G401.6 (cell line): ENCODE data around the gene PRELP.

Source experiments
- FAIRE-seq: peaks from 2 replicates; lab custom pipeline; 2012; peaks lifted over from hg19 to GRCh38; lab: Jason Lieb, UNC

The PRELP gene

DNA sequence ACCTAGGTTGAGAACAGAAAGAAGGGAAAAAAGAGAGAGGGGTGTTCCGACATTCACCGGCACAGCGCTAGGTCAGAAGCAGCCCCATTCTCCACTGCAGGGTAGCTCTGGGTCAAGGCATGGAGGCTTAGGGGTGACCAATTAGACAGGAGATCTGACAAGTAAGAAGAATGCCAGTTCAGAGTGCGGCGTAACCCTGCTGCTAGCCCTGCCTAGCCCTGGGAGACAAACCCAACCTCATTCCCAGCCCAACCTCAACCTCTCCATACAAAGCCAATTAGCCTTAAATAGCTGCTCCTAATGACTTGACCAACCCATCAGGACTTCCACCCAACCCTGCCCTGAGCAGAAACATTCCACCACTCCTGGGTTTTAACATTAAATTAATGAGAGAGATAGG lies 3.4 kb downstream of the PRELP start:
- no peak for FAIRE-seq

DNA sequence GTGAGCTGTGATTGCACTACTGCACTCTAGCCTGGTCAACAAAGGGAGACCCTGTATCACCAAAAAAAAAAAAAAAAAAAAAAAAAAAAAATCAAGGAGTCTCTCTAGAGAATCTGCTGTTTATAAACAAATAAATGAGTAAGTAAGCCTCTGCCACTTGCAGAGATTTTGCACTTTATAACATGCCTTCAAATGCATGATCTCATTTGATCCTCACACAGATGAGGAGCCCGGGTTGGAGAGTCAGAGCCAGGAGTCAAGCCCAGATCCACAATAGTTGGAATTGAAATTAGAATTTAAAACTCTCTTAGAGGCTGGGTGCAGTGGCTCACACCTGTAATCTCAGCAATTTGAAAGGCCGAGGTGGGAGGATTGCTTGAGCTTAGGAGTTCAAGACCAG lies 4.0 kb downstream of the PRELP start:
- FAIRE-seq, result no peak

DNA sequence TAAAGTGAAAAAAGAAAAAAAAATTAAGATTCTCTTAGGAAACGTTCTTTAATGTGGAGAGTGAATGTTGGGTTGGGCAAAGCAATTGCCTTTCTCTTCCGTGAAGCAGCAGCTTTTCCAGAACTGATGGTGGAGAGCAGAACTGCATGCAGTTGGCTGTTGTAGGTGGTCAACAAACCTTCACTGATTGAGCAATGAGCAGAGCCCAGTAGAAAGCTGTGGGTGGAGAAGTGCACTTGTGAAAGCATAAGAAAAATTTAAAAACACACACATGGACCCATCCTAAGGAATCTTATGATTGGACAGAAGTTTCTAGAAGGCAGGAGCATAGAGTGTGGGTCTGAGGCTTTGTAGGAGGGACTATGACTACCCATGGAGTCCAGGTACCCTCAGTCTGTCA lies 4.5 kb downstream of the PRELP start:
- no peak for FAIRE-seq

DNA sequence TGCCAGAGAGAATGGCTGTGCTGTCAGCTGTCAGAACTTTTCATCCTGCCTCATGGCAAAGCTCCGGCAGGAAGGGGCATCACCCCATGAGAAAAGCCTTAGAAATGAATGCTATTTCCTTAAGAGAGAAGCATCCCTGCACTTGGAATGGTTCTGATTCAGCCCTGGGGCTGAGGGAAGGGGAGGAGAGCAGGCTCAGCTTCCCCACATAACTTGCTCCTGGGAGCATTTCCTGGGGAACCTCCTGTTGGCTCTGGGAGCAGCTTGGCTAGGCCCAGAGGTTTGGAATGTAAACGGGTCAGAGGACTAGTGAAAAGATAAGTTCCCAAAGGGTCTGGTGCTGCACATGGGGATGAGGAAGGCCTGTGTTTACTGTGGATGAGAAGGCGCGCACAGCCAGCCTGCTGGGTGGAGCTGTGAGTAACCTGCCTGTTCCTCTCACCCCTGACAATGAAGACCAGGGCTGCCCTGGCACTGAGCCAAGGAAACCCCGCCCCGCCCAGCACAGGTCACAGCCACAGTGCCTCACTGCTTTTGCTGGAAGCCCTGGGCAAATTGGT lies 5.0 kb downstream of the PRELP start:
- no peak for FAIRE-seq

DNA sequence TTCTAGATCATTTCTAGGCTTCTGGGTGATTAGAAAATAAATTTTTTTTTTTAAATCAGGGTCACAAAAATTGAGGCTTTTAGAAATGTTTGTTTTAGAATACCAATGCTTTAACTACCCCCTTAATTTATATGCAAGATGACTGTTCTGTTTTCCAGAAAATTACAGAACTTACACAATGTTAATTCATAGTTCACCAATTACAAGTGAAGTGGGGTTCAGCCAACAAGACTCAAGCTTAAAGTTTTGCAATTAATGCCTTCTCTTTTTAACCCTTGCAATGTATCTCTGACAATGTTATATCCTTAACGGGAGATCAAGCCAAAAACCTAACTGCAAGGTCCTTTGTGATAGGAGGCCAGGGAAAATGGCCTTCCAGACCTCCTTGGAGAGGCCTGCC lies 5.6 kb downstream of the PRELP start:
- FAIRE-seq, result no peak

DNA sequence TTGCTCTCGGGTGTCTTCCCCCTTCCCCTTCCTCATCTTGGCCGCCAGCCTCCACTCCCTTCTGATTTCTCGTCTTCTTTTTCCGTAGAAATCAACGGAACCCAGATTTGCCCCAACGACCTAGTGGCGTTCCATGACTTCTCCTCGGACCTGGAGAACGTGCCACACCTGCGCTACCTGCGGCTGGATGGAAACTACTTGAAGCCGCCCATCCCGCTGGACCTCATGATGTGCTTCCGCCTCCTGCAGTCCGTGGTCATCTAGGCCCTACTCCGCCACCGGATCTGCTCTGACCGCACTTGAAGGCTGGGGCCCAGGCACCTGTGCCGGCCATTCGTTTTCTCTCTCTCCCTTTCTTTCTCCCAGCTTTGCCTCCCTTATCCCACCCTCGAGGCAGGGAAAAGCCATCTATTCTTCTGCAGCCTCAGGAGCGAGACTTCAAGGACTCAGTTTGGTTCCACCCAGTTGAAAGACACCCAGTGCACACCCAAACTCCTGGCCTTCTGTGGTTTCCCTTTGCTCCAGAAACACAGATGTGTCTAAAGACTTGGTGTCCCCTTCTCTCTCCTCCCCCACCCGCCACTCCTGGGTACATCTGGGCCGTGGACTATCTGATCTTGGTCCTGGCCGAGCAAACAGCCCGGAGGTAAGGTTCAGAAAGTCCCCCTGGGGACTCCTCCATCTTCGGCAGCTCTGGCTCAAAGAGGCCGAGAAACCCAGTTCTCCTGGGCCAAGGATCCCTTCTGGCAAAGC lies 11.2 kb downstream of the PRELP start:
- no peak for FAIRE-seq

DNA sequence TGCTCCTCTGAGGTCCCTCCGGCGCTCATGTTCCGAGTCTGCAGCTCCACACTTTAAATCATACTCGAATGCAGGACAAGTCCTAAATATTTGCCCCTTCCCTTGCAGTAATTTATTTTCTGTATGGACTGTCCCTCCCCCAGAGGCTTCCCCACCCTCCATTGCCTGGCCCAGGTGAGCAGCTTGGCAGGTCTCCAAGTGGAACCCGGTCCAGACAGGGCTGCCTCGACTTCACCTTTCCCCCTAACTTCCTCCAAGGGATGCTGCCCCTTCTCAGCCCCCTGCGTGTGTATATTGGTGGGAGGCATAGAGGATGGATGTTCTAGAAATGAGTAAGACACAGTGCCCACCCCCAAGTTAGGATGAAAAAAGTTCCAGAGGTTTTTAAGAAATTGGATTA lies 12.9 kb downstream of the PRELP start:
- no peak for FAIRE-seq

DNA sequence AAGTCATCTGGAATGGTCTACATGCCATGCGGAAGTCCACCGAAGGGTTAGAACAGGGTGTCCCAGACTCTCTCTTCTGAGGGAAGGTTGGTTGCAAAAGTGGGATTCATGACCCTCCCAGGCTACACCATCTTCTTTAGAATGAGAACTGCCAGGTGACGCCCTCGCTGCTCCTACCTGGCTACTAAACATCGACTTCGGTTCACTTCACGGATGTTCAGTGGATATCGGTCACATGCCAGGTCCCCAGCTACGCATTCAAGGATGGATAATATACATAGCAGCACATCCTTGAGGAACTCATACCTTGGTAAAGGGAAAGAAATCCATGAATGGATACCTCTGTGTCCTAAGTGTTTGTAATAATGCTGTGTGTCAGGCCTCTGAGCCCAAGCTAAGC lies 15.0 kb downstream of the PRELP start:
- no peak for FAIRE-seq

DNA sequence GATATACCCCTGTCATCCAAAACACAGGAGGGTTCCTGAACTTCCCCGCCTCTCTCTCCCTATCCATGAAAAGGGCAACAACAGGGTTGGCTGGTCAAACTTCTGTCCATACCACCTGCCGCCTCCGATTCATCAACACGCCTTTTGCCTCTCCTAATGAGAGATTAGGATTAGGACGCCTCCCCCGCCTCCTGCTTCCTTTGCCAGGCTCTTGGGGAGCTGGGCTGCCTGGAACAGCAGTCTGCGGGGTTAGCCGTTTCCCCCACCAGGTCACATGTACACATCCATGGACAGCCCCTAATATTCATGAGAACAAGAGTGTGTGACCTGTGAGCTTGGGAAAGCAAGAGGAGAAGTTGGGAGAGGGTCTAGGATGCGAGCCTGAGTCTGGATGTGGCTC lies 16.1 kb downstream of the PRELP start:
- FAIRE-seq, result no peak

DNA sequence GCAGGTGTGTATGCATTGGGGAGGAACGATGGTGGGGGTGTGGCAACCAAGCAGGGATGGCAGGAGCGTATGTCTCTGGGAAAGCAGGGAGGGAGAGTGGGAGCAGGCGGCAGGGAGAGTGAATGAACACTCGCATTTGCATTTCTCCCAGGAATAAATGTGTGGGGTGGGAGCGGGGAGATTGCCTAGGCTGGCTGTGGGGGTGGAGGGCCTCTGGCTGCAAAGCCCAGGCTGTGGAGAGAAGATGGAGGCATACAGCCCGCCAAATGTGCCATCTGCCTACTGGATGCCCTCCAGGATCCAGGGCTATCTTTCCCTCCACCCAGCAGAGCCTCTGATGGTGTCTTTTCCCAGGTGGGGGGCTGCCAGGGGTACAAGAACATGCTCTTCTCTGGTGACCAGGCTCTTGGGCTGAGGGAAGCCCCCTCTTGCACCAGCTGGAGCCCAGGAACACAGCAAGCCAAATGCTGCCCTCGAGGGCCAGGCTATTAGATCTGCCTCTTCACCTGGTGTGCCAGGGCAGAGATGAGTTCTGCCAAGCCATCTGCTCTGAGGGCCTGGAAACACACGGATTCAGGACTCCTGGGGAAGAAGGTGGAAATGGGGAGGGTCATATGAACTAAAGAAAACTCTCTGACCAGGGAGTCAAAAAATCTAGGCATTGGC lies 16.6 kb downstream of the PRELP start:
- no peak for FAIRE-seq

DNA sequence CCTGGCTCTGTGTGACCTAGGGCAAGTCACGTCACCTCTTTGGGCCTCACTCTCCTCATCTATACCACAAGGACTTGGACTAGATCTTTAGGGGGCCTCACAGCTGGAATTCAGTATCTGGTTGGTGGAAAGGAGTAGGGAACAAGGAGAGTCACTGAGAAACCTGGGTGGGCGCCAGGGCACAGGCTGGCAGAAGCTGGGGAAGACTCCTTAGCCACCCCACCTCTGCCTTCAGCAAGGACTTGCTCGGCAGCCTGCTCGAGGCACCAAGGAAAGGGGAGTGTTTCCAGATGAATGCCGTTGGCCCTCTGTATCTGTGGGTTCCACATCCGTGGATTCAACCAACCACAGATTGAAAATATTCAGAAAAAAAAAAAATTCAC lies 17.1 kb downstream of the PRELP start:
- FAIRE-seq, result no peak

DNA sequence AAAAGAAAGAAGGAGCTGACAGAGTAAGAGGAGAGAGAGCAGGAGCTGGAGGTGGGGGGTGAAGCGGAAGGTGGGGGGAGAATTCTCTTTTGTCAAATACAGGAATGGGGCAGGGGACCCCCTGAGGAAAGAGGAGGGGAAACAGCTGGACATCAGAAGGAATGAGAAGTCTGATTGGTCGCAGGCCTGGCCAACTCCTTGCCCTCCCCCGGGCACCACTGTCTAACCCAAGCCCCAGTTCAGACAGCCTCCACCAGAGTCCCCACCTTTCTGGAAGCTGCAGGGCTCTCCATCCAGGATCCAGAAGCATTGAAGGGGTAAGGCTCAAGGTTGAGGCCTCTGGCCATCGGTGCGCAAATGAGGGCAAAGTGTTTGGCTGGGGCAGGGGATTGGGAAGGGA lies 18.3 kb downstream of the PRELP start, which contains the start of gene OPTC:
Gene OPTC (plus strand): TSS at position 253 of the 400 bp plus-strand sequence. CDS start 1,853 bp downstream, outside the sequence.
- no peak for FAIRE-seq

DNA sequence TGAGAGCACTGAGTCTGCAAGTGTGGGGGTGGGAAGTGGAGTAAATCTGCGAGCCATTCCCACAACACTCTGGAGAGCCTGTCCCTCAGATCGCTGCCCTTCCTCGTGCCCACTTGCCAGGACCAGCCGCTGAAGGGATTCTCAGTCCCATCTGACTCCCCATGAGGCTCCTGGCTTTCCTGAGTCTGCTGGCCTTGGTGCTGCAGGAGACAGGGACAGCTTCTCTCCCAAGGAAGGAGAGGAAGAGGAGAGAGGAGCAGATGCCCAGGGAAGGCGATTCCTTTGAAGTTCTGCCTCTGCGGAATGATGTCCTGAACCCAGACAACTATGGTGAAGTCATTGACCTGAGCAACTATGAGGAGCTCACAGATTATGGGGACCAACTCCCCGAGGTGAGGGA lies 20.2 kb downstream of the PRELP start:
- FAIRE-seq, result no peak

DNA sequence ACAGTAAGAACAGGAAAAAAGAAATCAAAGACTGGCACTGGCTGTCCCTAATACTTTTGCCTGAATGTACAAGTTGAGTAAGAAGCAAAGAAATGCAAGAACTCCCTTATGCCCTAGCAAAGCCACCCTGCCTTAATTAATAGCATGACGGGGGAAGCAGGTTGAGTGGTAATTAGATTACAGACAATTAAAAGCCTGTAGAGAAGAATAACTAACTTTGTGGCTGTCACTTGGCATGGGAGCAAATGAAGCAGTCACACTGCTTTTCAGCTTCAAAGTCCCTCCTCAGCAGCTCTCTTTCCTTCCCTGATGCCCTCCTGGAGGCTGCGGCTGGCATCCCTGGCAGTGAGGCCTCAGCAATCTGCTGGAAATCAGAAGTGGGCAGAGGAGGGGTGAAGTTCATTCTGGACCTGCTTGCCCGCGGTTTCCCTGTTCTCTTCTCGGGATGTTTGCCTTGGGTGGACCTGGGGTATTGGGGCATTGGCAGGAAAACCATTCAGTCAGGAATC lies 21.7 kb downstream of the PRELP start:
- FAIRE-seq, result no peak

DNA sequence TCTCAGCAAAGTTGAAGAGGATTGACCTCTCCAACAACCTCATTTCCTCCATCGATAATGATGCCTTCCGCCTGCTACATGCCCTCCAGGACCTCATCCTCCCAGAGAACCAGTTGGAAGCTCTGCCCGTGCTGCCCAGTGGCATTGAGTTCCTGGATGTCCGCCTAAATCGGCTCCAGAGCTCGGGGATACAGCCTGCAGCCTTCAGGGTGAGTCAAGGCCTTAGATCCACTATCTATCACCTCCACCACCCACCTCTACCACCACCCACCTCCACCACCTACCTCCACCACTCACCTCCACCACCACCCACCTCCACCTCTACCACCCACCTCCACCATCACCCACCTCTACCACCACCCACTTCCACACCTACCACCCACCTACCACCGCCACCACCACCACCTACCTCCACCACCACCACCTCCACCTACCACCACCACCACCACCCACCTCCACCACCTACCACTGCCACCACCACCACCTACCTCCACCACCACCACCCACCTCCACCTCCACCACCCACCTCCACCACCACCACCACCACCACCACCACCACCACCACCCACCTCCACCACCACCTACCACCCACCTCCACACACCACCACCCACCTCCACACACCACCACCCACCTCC lies 24.2 kb downstream of the PRELP start:
- no peak for FAIRE-seq

DNA sequence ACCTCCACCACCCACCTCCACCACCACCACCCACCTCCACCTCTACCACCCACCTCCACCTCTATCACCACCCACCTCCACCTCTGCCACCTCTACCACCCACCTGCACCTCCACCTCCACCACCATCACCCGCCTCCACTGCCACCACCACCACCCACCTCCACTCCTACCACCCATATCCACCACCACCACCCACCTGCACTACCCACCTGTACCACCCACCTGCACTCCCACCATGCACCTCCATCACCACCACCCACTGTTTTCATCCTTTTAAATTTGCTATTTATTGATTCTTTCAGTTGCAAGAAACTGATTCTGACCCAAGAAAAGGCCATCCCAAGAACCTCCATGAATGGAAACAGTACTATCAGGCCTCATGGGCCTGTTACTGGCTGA lies 24.7 kb downstream of the PRELP start:
- FAIRE-seq, result no peak

DNA sequence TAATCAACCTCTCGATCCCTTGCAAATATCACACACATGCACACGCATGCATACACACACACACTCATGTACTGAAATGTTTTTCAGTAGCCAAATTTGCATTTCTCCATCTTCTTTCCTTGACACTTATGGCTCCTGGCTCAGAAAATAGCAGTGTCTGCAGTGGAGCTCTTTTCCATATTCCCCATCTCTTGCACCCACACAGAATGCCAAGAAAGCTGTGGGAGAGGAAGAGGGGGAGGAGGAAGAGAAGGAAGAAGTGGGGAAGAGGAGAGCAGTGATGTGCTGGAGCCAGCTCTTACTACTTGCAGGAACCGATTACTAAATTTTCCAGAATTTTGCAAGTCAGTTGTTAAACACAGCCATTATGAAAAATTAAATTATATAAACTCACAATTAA lies 28.2 kb downstream of the PRELP start:
- no peak for FAIRE-seq

DNA sequence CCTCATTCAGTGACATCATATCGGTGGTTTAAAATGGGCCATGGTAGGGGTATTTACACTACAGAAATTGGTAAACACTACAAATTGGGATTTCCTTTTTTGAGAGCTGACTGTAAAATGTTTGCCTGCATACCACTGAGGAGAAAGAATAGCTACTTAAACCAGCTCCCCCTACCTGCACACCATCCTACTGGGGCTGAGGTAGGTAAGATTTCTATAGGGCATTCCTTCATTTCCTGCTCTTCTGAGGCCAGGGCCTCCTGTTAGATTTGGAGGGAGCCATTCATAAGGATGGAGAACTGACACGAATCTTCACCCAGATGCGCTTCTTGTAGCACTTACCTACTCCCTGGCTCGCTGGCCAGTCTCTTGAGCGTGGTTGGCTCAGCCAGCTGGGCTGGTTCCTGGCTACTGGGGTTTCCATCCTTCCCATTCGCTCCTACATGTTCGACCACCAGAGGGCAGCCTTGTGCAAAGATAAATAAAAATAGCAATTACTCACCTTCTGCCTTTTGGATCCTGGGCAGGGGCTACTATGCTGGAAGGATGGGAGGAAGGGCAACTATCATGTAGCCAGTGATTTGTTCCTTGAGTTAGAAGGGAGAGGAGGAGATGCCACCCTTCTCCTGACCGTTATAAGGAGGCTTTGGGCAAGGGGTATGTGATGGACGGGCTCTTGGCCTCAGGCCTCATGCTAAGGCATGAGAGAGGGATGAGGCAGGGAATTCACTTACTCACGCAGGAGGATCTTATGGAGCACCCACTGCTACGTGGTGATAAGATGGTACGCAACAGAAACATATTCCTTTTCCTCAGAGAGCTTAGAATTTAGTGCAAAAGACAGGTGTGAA lies 29.0 kb downstream of the PRELP start:
- no peak for FAIRE-seq

DNA sequence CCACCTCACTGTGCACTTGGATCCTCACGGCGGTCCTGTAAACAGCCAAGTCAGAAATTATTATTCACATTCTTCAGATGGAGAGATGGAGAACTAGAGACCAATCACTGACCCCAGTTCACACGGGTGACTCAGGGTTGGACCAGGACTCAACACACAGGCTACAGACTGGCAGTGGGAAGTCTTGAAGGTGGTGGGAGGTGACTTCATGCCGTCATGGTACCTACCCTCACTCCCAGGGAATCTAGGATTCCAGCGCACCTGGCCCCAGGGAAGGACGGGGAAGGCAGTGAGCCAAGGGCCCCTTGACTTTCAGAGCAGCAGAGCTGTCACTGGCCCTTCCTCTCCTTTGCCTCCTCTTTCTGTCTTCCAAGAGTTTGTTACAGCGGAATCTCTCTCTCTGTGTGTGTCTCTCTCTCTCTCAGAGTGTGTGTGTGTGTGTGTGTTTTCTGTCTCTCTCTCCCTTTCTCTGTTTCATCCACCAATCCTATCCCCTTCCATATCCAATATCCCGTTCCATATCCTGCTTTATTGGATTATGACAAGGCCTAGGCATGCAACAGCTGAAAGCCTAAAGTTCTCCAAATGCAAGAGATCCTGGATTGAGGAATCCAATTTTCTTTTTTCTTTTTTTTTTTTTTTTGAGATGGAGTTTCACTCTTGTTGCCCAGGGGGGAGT lies 30.1 kb downstream of the PRELP start:
- no peak for FAIRE-seq

DNA sequence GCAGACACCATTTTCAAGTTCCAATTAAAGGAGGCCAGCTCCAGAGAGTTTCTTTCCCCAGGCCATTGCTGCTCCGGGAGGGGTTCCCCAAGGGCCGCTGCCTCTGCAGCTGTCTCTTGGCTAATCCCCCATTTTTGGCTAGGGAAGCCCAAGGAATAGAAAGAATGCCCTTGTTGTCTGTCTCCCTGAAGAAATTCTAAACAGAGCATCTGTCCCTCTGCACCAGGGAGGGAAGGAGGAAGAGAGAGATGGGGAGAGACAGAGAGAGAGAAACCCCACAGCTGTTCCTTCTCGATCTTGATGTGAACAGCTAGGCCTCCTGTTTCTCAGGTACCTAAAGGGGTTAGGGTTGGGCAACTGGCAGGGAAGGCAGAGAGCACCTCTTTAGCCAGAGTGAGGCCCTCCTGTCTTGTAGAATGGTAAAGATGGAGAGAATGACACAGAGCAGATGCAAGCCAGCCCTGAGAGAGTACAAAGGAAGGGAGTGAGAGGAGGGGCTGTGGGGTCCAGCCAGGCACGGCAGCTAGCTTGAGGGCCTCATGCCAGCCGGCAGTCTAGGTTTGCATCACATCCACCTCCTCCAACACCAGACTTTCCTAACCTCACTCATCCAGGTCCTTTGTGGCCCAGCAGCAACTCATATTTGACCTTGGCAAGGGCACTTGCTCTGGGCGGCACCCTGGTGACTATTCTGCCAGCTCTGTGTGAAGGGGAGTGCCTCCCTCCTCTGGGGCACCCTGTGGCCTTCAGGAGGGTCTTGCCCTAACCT lies 31.4 kb downstream of the PRELP start:
- FAIRE-seq, result no peak

DNA sequence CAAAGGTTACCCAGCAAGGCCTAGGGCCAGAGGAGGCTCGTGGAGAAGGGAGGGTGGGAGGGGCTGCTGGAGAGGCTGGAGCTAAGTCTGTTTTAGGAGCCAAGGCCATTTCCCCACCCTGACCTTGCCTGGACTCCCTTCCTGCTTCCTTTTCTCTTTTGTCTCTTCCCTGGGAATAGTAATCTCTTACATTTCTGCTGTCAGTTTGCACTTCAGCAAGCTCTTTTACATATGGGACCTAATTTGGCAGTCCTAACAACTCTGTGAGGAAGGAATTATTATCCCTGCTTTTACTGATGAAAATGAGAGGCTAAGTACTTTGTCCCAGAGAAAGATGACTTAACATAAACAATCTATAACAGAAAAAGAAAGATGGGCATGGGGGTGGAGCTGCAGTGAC lies 32.2 kb downstream of the PRELP start:
- no peak for FAIRE-seq
